ENCODE measurements around the gene MTFR1L.

DNA sequence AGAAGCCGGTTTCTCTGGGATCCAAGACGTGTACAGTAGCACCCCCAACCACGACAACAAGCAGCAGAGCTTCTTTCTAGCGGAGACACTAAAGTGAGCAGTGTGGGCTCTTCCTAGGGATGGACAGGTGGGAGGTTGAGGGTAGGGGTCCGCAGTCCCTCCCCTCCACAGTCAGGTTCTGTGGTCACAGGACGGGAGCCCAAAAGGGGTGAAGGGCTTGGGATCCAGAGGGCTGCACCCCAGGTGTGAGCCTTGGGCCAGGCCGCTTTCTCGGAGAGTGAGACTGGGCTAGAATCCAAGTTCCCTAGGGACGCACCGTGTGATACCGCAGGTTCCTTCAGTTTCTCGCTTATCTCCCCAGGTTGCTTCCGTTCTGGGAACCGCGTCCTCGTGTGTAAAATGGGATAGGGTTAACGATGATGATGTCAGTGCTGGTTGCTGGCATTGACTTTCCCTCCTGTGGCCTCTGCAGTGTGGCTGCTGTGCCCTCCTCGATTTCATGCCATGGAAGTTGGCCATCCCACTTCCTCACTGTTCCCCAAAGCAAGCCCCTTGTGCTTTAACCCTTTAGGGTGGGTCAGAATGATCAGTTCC lies 37.0 kb upstream of the MTFR1L start:
- TF ChIP-seq, protein P1, sequence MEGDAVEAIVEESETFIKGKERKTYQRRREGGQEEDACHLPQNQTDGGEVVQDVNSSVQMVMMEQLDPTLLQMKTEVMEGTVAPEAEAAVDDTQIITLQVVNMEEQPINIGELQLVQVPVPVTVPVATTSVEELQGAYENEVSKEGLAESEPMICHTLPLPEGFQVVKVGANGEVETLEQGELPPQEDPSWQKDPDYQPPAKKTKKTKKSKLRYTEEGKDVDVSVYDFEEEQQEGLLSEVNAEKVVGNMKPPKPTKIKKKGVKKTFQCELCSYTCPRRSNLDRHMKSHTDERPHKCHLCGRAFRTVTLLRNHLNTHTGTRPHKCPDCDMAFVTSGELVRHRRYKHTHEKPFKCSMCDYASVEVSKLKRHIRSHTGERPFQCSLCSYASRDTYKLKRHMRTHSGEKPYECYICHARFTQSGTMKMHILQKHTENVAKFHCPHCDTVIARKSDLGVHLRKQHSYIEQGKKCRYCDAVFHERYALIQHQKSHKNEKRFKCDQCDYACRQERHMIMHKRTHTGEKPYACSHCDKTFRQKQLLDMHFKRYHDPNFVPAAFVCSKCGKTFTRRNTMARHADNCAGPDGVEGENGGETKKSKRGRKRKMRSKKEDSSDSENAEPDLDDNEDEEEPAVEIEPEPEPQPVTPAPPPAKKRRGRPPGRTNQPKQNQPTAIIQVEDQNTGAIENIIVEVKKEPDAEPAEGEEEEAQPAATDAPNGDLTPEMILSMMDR (IDR thresholded peaks at IDR 0.05; ENCODE audit: insufficient read depth, low read depth, low read length): no peak
- TF ChIP-seq EZH2 (IDR thresholded peaks at IDR 0.05; ENCODE audit: insufficient read depth, low read length): no peak
